Measurements from ENCODE around the gene CCER1. TPM values are rescaled to one million over a fixed set of nuclear protein-coding genes. Genes with fewer than 3 reads are reported as not detected.

CCER1 gene, protein sequence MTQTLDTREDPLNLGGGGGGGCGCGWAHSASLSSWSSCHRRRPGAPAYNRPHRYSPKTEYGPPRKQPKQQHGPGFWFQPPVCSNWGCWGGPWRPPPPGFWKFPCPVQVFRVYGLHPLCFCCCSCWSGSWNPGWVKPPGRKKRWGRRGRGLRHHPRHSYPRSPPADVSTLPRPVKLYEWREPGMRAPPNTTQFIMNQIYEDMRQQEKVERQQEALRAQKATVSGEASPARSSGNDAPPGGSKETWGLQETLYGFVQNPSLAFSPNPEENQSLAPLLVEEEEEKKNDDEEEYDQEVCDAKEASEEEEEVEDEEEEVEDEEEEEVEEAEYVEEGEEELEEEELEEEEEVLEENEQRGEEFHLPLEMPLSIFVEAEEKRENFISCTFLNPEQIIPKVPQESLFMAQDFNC
- total RNA-seq, result not detected in 2 replicates

GRCh38 chr12:90954921-90955320 lies at the start of gene CCER1:
Gene CCER1, minus strand, starts transcription at chr12:90955176. Its CDS starts 434 bp downstream, at chr12:90954742.

Other genes with a start within 250 kb of the CCER1 start
- not detected in 2 replicates for gene EPYC, start 49.8 kb upstream of the CCER1 start, total RNA-seq
- gene KERA, start 102.8 kb upstream of the CCER1 start, total RNA-seq, result not detected in 2 replicates
- 282 and 2,122 TPM in 2 replicates for gene LUM, start 156.3 kb upstream of the CCER1 start, total RNA-seq
- gene DCN, start 227.6 kb upstream of the CCER1 start, total RNA-seq, result 96.5 and 675 TPM in 2 replicates